T-helper 1 cell treated with Interleukin-12 subunit alpha and Interleukin-12 subunit beta and Interleukin-4 antibody, amounts not matched to agents 30 ng/mL and 1 ng/mL, for 36 hours (primary cell): Measurements from ENCODE around the gene DRAXIN. TPM values are rescaled to one million over a fixed set of nuclear protein-coding genes. Genes with fewer than 3 reads are reported as not detected.

Experiments
- intact Hi-C: fragments of 100-400 bp; cut with micrococcal nuclease; formaldehyde crosslinking; loops from one replicate; pipeline ENCODE4 v1.15.1; 2024
- total RNA-seq: library from RNA; stranded (reverse); gene quantifications from 2 replicates; pipeline ENCODE4 v1.2.3, GENCODE V29; 2022

Gene DRAXIN
- total RNA-seq, 1 donor from 2014 or later: 0.15 TPM

DNA sequence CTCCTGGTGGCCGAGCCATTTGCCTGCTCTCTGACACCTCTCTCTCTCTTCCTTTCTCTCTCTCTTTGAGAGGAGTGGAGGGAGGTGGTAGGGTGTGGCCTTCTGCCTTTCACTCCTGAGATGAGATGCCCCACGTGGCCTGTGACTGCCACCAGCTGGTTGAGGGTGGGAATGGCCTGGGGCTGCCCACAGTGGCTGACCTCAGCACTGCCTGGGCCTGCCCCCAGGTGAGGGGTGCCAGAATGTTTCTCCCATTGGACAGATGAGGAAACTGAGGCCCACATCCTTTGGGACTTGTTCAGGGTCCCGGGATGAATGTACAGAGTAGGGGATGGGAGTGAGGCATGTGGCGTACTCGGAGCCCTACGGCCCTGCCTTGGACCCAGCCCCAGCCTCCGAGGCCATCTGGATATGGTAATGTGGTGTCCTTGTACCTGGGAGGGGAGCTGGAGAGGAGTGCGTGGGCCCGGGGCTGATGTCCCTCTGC, 57.7 kb downstream of the DRAXIN start:
- intact Hi-C loops: no loop called here

DNA sequence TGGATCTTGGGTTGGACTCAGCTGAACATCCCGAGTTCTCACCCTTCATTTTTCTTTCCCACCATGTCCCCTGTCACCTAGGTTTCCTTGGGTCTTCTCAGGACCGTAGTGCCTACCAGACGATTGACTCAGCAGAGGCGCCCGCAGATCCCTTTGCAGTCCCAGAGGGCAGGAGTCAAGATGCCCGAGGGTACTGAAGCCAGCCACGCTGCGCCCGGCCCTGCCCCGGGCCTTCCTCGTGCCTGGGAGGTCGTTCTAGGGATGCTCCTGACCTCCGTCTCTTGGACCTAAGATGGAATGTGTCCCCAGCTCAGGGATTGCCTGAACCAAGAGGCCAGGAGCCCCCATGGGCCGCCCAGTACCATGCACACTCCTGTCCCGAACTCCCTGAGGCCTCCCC, 58.5 kb downstream of the DRAXIN start:
- intact Hi-C loops: no loop called here

- intact Hi-C loops: no loop called here
These were observed 59.6 kb downstream of the DRAXIN start for GRCh38 chr1:11751087-11751486.

GRCh38 chr1:11752359-11753088, 61.0 kb downstream of the DRAXIN start:
- intact Hi-C loops: no loop called here

DNA sequence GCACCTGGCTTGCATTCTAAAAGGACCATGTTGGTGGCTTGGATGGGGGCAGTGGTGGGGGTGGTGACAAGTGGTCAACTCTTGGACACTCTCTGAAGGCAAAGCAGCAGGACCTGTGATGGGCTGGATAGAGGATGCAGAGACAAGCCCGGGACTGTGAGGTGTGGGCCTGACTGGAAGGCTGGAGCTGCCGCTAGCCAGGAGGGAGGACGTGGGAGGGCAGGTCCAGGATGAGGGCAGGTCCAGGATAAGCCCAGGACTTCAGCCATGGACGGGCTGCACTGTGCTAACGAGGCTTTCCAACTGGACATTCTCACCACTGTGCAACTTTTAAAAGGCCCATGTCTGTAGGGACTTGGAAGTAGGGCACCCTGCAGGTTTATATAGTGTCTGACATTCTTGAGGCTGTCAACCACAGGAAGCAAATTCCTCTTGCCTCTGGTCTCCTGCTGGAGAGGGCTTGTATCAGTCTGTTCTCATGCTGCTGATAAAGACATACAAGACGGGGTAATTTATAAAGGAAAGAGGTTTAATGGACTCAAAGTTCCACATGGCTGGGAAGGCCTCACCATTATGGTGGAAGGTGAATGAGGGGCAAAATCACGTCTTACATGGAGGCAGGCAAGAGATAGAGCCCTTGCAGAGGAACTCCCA, 62.2 kb downstream of the DRAXIN start:
- intact Hi-C loops: no loop called here

- intact Hi-C loops: no loop called here
These were observed 65.5 kb downstream of the DRAXIN start for GRCh38 chr1:11757047-11757446.

DNA sequence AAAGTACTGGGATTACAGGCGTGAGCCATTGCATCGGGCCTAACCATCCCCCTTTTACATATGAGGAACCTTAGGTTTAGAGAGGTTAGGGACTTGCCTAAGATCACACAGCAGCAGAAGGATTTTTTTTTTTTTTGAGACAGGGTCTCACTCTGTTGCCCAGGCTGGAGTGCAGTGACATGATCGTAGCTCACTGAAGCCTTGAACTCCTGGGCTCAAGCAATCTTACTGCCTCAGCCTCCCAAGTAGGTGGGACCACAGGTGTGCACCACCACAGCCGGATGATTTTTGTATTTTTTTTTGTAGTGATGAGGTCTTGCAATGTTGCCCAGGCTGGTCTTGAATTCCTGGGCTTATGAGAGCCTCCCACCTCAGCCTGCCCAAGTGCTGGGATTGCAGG, 68.3 kb downstream of the DRAXIN start:
- intact Hi-C loops: no loop called here

DNA sequence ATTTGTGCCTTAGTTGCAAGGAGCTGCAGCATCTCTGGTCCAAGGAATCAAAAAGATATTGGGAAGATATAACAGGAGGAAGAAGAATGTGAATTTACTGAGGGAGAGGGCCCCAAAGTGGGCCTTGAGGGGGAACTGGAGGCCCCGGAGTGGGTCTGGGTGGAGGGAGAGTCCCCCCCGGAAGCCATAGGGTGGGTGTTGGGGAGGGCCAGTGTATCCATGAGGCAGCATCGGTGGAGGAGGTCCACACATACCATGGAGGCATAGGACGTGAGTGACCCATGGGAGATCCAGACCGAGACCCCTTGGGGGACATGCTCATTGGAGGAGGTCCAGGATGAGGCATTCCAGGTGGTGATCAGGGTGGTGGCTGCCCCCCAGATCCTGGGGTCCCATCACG, 69.8 kb downstream of the DRAXIN start:
- intact Hi-C loops: no loop called here

DNA sequence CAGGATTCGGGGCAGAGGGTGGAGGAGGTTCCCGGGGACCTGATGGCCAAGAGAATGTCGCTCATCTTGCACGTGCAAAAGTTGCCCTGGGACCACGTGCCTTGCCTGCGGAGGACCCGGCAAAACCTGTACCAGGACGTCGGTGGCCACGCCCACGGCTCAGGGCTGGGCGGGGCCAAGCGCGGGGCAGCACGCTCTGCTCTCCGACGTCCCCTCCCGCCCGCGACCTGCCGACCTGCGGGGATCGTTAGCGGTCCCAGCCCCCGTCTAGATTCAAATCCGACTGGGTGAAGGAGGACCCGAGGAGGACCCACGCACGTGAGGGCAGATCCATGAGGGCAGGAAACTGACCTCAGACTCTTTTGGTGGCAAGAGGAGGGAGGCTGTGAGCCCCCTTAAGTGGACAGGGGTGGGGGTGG, 70.5 kb downstream of the DRAXIN start, which contains the start of gene C1orf167:
TSS of gene C1orf167 (plus strand) at position 206 of the 419 bp plus-strand sequence. CDS start 2,208 bp downstream, outside the sequence.
- intact Hi-C loops: no loop called here

DNA sequence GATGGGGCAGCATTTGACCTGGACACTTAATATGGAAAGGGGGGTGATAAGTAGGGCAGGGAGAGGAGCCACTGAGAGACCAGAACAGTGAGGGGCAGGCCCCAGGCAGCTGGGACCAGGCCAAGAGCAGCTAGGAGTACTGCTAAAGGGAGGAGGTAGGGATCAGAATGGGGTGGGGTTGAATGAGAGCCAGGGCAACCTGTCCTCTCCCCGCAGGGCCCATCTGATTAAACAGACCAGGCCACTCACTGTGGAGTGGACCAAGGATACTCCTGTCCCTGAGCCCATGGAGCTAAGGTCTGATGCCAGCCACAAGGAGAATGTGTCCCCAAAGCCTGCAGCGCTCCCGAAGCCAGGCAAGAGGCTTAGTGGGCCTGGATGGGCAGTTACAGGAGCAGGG, 72.6 kb downstream of the DRAXIN start:
- intact Hi-C loops: no loop called here

- intact Hi-C loops: no loop called here
These were observed 73.0 kb downstream of the DRAXIN start for GRCh38 chr1:11764519-11764918.

GRCh38 chr1:11765661-11766428, 74.3 kb downstream of the DRAXIN start:
- intact Hi-C loops: no loop called here

DNA sequence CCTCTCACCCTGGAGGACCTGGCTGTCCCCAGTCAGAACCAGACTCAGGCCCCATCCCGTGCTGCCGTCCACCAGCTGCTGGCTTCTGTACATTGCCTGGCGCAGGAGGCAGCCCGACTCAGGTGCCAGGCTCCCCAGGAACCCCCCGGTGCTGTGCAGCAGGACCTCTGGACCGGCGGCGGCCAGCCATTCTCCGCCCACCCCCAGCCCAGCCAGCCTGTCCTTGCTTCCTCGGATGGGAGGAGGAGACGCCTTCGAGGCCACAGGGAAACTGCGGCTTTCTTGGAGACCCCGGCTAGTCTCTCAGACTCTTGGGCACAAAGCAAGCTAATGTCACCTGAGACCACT, 74.9 kb downstream of the DRAXIN start:
- intact Hi-C loops: no loop called here

DNA sequence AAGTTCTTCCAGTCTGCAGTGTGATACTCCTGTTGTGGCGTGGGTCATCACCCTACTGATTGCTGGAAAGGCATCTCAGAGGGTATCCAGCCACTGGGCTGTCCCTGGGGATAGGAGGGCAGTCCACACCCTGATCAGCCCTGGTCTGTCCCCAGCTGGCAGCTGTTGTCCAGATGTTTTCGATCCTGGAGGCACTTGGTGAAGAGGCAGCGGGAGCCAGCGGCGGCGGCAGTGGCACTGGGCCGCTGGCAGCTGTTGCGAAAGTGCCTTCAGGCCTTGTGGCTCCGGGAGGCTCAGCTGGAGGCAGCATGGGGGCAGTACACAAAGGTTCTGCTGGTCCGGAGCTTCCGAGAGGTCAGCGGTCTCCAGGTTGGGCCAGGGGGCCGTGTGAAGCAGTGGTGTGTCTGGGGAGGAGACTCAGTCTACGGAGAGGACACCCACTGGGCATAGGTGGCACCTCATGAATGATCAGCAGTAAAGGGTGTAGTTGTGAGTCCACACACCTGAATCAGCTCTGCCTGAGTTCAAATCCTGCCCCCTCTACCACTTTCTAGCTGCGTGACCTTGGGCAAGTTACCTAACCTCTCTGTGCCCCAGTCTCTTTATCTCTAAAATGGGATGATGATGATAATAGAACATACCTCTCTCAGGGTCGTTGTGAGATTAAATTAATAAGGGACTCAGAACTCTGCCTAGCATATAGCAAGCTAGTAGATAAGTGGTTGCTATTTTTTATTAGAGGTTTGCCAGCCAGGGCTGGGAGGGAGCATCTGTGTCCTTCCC, 76.6 kb downstream of the DRAXIN start:
- intact Hi-C loops: no loop called here

GRCh38 chr1:11768821-11769220, 77.3 kb downstream of the DRAXIN start:
- intact Hi-C loops: no loop called here

- intact Hi-C loops: no loop called here
These were observed 77.8 kb downstream of the DRAXIN start for GRCh38 chr1:11769274-11769673.

GRCh38 chr1:11770011-11770410, 78.5 kb downstream of the DRAXIN start:
- intact Hi-C loops: no loop called here

DNA sequence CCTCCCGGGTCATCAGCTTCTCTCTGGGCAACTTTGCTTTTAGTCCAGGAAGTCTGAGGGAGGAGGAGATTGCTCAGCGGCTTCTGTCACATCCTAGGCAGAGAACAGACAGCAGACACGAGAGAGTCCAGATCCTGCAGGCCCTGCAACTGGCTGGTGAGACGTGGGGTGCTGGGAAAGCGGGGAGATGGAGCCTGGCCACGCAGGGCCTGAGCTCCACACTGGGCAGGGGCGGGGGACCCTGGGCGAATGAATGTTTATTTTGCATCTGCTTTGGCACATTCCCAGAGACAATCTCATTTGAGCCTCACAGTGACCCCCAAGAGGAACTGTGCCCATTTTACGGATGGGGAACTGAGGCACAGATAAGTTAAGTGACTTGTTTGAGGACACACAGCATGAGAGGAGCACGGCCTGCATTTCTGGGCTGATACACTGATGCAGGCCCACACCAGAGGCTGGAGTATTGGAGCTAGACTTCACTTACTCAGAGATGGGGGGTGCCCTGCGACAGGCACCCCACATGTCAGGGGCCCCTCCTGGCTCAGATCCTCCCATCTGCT, 80.1 kb downstream of the DRAXIN start:
- intact Hi-C loops: no loop called here

DNA sequence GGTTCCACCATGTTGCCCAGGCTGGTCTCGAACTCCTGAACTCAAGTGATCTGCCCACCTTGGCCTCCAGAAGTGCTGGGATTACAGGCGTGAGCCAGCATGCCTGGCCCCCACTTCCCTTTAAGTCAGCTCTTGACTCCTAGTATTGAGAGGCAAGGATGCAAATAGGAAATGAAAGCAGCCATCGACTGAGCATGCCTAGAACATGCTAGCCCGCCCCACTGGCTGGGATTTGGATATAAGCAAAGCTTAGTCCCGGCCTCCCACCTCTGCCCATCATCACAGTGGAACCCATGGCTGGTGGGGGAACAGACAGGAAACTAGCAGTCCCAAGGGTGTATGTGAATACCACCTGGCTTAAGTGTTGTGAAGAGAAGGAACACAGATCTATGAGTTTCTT, 80.9 kb downstream of the DRAXIN start:
- intact Hi-C loops: no loop called here

GRCh38 chr1:11774753-11775152, 83.2 kb downstream of the DRAXIN start:
- intact Hi-C loops: no loop called here
